Ascending aorta (tissue), 2 donors: ENCODE measurements around the gene SREBF1. TPM values are rescaled to one million over a fixed set of nuclear protein-coding genes. Genes with fewer than 3 reads are reported as not detected.

Experiments
- DNase-seq, 2 donors: peaks; one replicate each; pipeline ENCODE4 v3.0.0-alpha.2; 2019; ENCODE audit warnings: low spot score in 2 of 2
- H3K27ac ChIP-seq, 2 donors: fragments of 200-600 bp; sonication (generic); one replicate each; pipeline ENCODE4 v1.5.1; 2016 to 2017; ENCODE audit warnings: mild to moderate bottlenecking in 1 of 2
- H3K27me3 ChIP-seq: fragments of 200-600 bp; sonication (generic); one replicate; pipeline ENCODE4 v1.5.1; 2017
- H3K36me3 ChIP-seq, 2 donors: fragments of 200-600 bp; sonication (generic); one replicate each; pipeline ENCODE4 v1.5.1; 2016
- H3K4me1 ChIP-seq, 2 donors: fragments of 200-600 bp; sonication (generic); one replicate each; pipeline ENCODE4 v1.5.1; 2016 to 2017; ENCODE audit warnings: mild to moderate bottlenecking in 1 of 2
- H3K4me3 ChIP-seq, 2 donors: fragments of 200-600 bp; sonication (generic); one replicate each; pipeline ENCODE4 v1.5.1; 2016 to 2017; ENCODE audit warnings: mild to moderate bottlenecking in 1 of 2
- H3K9me3 ChIP-seq, 2 donors: fragments of 200-600 bp; sonication (generic); one replicate each; pipeline ENCODE4 v1.5.1; 2016
- intact Hi-C: fragments of 100-400 bp; cut with DNase I; formaldehyde crosslinking; loops from one replicate; pipeline ENCODE4 v1.15.1; 2023
- total RNA-seq: library from RNA; depleted of rRNA; stranded (reverse); fragments of >200 nt; gene quantifications from one replicate; pipeline ENCODE4 v1.1.0, GENCODE V29; 2016
- TF ChIP-seq, protein P1 (sequence below), 3 experiments: fragments of 200-600 bp in 2 of 3; fragments of 450-650 bp in 1 of 3; sonication (generic) in 2 of 3; IDR thresholded peaks; one replicate each; pipeline ENCODE4 v1.5.1; 2016 to 2019; ENCODE audit warnings: antibody characterized with exemption in 3 of 3, mild to moderate bottlenecking in 1 of 3, moderate library complexity in 1 of 3

Gene SREBF1
- total RNA-seq, 1 donor from 2014 or later = 141 TPM

DNA sequence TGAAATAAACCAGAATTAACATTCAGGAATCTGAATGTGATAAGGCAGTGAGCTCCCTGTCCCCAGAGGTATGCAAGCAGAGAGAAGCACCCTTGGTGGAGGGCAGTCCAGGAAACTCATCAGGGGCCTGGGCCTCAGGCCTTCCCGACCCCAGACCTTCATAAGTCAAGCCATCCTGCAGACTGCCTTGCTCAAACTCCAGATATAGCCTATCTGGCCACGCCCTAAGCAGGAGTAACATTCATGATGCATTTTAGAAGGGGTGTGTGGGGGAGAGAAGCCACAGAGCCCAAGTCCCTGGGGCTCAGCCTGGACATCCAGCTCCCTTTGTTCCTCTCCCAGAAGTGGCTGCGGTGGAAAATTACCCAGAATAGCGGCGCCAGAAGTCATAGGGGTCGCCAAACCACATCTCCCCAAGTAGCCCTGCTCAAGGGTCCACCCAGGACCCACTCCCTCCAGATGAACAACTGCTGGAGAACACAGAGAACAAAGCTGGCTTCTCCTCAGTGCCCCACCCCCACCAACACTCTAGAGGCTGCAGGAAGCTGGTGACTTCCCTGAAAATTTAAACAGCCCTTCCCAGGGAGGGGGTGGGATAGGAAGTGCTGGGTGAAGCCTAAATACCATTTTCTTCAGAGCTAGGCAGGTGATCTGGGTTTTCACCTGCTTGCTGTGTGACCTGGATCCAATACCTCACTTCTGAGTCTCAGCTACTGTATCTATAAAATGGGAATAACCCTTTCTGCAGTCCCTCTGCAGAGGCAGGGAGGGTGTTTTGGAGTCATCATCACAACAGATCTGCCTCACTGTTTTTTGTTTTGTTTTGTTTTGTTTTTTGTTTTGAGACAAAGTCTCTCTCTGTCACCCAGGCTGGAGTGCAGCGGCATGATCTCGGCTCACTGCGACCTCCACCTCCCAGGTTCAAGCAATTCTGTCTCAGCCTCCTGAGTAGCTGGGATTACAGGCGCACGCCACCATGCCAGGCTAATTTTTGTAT is 1.5 kb upstream of the SREBF1 start:
- Histone ChIP-seq H3K4me1 (peaks cover 19 to 53% of the 10 kb centered on the region in 2 donors), H3K27ac (peak overlapping the region; percentile 93 to 98), H3K36me3 (no peaks in the 10 kb centered on the region), H3K27me3 (no peaks in the 10 kb centered on the region), H3K4me3 (no peak overlapping the region), H3K9me3 (no peaks in the 10 kb centered on the region)
- TF ChIP-seq, protein P1, sequence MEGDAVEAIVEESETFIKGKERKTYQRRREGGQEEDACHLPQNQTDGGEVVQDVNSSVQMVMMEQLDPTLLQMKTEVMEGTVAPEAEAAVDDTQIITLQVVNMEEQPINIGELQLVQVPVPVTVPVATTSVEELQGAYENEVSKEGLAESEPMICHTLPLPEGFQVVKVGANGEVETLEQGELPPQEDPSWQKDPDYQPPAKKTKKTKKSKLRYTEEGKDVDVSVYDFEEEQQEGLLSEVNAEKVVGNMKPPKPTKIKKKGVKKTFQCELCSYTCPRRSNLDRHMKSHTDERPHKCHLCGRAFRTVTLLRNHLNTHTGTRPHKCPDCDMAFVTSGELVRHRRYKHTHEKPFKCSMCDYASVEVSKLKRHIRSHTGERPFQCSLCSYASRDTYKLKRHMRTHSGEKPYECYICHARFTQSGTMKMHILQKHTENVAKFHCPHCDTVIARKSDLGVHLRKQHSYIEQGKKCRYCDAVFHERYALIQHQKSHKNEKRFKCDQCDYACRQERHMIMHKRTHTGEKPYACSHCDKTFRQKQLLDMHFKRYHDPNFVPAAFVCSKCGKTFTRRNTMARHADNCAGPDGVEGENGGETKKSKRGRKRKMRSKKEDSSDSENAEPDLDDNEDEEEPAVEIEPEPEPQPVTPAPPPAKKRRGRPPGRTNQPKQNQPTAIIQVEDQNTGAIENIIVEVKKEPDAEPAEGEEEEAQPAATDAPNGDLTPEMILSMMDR (IDR thresholded peaks at IDR 0.05) = no peak
- DNase-seq = no peak
- intact Hi-C loops = loop anchor here (2.0 to 5.0 kb wide), 2 partner anchors 23 to 86 kb away; no protein-coding TSS in a partner anchor

DNA sequence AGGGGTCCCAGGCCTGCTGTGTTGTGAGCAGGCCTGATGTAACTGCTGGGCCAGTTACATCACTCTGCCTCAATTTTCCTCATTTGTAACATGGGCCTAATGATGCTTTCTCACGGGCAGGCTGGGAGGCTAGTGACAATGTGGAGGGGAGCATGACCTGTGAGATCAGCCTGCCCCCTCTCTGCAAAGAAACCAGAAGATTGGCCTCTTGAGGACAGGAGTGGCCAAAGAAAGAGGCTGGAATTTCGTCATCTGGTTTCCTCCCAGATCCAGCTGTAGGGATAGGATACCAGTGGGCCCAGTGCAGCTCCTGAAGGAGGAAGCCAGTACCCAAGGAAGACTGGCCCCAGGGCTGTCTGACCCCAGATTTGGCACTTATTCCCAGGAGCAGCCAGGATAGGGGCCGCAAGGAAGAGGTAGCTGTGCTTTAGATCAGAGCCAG is 615 bp upstream of the SREBF1 start:
- intact Hi-C loops = loop anchor here (2.0 to 5.0 kb wide), 2 partner anchors 23 to 85 kb away; no protein-coding TSS in a partner anchor
- peaks cover 19 to 53% of the 10 kb centered on the region in 2 donors for H3K4me1 ChIP-seq
- peak overlapping the region; percentile 93 to 98 for H3K27ac ChIP-seq
- TF ChIP-seq, protein P1 (IDR thresholded peaks at IDR 0.05) = no peak
- no peaks in the 10 kb centered on the region for H3K27me3 ChIP-seq
- H3K36me3 ChIP-seq = no peaks in the 10 kb centered on the region
- H3K4me3 ChIP-seq = peak overlapping the region; percentile 62 to 73
- H3K9me3 ChIP-seq = no peaks in the 10 kb centered on the region
- peak in 1 of 2 donors; percentile 76 for DNase-seq

DNA sequence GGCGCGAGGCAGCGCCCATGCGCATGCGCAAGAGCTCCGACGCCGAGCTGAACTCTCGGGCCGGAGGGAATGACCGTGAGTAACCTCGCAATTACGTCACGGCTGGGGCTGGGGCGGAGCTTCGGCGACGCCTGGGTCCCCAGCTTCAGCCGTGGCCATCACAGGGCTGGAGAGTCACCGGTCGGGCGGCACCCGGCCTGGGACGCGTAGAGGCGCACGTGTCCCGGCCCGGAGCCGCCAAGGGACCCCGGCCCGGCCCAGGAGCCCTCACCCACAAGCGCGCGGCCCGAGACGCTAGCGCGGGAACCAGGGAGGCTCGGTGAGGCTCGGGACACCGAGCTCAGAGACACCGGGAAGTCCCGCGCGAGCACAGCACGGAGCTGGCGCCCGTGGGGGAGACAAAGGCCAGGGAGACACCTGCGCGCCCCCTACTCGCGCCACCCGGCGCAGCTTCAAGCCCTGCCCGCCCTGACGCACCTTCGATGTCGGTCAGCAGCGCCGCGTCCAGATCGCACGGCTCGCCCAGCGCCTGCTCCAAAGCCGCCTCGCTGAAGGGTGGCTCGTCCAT is 452 bp downstream of the SREBF1 start:
- Histone ChIP-seq H3K27ac (peak overlapping the region; percentile 93 to 98), H3K4me3 (peak overlapping the region; percentile 62 to 73), H3K4me1 (peaks cover 19 to 52% of the 10 kb centered on the region in 2 donors), H3K9me3 (no peaks in the 10 kb centered on the region), H3K27me3 (no peaks in the 10 kb centered on the region), H3K36me3 (no peaks in the 10 kb centered on the region)
- TF ChIP-seq, protein P1 (IDR thresholded peaks at IDR 0.05) = no peak
- intact Hi-C loops = loop anchor here (1.0 to 5.0 kb wide), 4 partner anchors 13 to 84 kb away; no protein-coding TSS in a partner anchor
- DNase-seq = peak; percentile 90 to 98

DNA sequence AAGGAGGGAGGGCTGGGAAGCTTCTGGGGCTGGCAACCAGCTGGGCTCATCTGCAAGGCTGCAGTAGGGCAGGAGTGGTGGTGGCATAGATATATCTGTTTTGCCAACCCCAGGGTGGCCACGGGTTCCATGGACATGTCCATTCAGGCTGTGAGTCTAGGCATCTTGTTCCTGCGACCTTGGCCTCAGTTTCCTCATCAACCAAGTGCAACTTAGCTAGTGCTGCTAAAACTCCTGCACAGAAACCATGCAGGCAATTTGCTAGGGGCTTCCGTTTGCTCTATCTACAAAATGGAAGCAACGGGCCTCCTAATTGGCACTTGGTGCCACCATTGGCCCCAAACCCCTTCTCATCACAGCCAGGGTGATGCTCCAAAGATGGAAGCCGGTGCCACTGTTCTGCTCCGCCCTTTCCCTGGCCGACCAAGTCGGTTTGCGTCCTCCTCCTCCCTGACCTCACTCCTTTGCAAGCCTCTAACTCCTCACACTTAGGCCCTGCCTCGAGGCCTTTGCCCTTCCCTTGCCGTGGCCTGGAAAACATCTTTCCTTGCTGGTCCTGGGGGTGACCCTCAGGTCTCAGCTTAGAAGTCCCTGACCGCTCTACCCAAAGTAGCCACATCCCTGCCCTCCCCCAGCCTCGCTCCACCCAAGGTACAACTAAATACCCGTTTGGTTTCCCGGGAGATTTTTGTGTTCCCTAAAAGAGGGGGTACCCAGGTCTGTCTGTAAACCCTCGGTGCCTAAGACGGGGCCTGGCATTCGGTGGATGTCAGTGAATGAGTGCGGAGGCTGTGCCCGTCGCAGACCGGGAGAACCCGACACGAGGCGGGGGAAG is 1.2 kb downstream of the SREBF1 start:
- no peak for DNase-seq
- TF ChIP-seq, protein P1 (IDR thresholded peaks at IDR 0.05) = no peak
- Histone ChIP-seq H3K36me3 (no peaks in the 10 kb centered on the region), H3K9me3 (no peaks in the 10 kb centered on the region), H3K4me3 (peak overlapping the region; percentile 62 to 73), H3K27ac (peak overlapping the region; percentile 93 to 98), H3K27me3 (no peaks in the 10 kb centered on the region), H3K4me1 (peaks cover 19 to 45% of the 10 kb centered on the region in 2 donors)
- intact Hi-C loops = loop anchor here (1.0 to 5.0 kb wide), 4 partner anchors 12 to 83 kb away; no protein-coding TSS in a partner anchor

DNA sequence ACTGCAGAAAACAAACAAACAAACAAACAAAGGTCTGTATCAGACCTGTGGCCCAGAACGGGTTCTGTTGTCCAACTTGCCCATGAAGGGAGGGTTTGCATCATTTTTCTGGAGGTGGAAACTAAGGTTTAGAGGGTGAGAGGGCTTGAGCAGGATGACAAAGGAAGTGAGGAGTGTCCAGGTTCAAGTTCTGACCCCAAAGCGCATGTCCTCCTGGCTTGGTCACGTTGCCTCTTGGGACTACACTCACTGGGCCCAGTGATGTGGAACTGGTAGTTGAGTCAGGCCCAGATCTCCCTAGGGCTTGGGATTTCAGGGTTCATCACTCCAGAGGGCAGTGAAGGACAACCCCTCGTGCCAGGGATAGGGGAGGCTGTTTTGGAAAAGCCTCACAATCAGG is 1.8 kb downstream of the SREBF1 start:
- TF ChIP-seq, protein P1 (IDR thresholded peaks at IDR 0.05) = no peak
- intact Hi-C loops = loop anchor here (5.0 kb wide), 1 partner anchor 83 kb away; no protein-coding TSS in a partner anchor
- H3K27ac ChIP-seq = peak overlapping the region; percentile 93 to 98
- no peak overlapping the region for H3K4me3 ChIP-seq
- no peaks in the 10 kb centered on the region for H3K27me3 ChIP-seq
- DNase-seq = no peak
- peaks cover 19 to 40% of the 10 kb centered on the region in 2 donors for H3K4me1 ChIP-seq
- H3K36me3 ChIP-seq = no peaks in the 10 kb centered on the region
- H3K9me3 ChIP-seq = no peaks in the 10 kb centered on the region
